Measurements from ENCODE around the gene RSPH3.

- TF ChIP-seq SP1 (IDR thresholded peaks at IDR 0.05; ENCODE audit: low read depth, low read length) (no peak), RELA (IDR thresholded peaks at IDR 0.05; ENCODE audit: borderline replicate concordance, partially characterized antibody) (no peak)
These were observed 2.6 kb upstream of the RSPH3 start for GRCh38 chr6:159002432-159003155.

Measured in GM12878 (cell line).